ENCODE data around the gene UPK3A.
"Not testable (repeated sequence)": the region's sequence is repeated elsewhere in the genome, so short reads cannot be mapped to it uniquely, and the experiment has no call there.

The UPK3A gene

GRCh38 chr22:45294030-45294429 lies 9.3 kb downstream of the UPK3A start:
- Histone ChIP-seq H3K79me2 (ENCODE audit: low read length) (no peaks in the 10 kb centered on the region), H3K27ac (ENCODE audit: low read length) (no peak overlapping the region), H2AFZ (ENCODE audit: low read length) (no peak overlapping the region), H3K9ac (ENCODE audit: low read length) (no peak overlapping the region), H3K9me3 (replicated peaks; ENCODE audit: insufficient read depth, low read length) (no peaks in the 10 kb centered on the region), H4K20me1 (ENCODE audit: insufficient read depth, low read length) (no peaks in the 10 kb centered on the region), H3F3A (ENCODE audit: insufficient read depth, low read length) (no peaks in the 10 kb centered on the region), H3K9me2 (replicated peaks; ENCODE audit: insufficient read depth, low read length) (no peaks in the 10 kb centered on the region), H3K4me2 (ENCODE audit: low read depth, low read length) (no peak overlapping the region), H3K4me1 (ENCODE audit: low read length) (no peaks in the 10 kb centered on the region), H3K27me3 (replicated peaks; ENCODE audit: insufficient read depth, low read length) (peaks cover 4% of the 10 kb centered on the region), H3K36me3 (replicated peaks; ENCODE audit: insufficient read depth, low read length) (no peaks in the 10 kb centered on the region), H3K4me3 (ENCODE audit: low read length) (no peak overlapping the region)
- DNase-seq: no peak
- TF ChIP-seq EZH2phosphoT487 (IDR thresholded peaks at IDR 0.05; ENCODE audit: low read length): no peak
- TF ChIP-seq EZH2 (optimal IDR thresholded peaks at IDR 0.05; ENCODE audit: low read depth, low read length): no peak

GRCh38 chr22:45295004-45295403 lies 10.3 kb downstream of the UPK3A start:
- H3F3A ChIP-seq (ENCODE audit: insufficient read depth, low read length); H3K36me3 ChIP-seq (replicated peaks; ENCODE audit: insufficient read depth, low read length); H3K4me3 ChIP-seq (ENCODE audit: low read length); H3K27ac ChIP-seq (ENCODE audit: low read length); H3K4me2 ChIP-seq (ENCODE audit: low read depth, low read length); H3K9me2 ChIP-seq (replicated peaks; ENCODE audit: insufficient read depth, low read length); H3K79me2 ChIP-seq (ENCODE audit: low read length); H3K9me3 ChIP-seq (replicated peaks; ENCODE audit: insufficient read depth, low read length); H3K9ac ChIP-seq (ENCODE audit: low read length); H4K20me1 ChIP-seq (ENCODE audit: insufficient read depth, low read length); H2AFZ ChIP-seq (ENCODE audit: low read length); H3K4me1 ChIP-seq (ENCODE audit: low read length); H3K27me3 ChIP-seq (replicated peaks; ENCODE audit: insufficient read depth, low read length); DNase-seq: not testable (repeated sequence)

GRCh38 chr22:45295492-45295891 lies 10.7 kb downstream of the UPK3A start:
- no peaks in the 10 kb centered on the region for H3K9me2 ChIP-seq (replicated peaks; ENCODE audit: insufficient read depth, low read length)
- no peaks in the 10 kb centered on the region for H4K20me1 ChIP-seq (ENCODE audit: insufficient read depth, low read length)
- TF ChIP-seq, protein P1, sequence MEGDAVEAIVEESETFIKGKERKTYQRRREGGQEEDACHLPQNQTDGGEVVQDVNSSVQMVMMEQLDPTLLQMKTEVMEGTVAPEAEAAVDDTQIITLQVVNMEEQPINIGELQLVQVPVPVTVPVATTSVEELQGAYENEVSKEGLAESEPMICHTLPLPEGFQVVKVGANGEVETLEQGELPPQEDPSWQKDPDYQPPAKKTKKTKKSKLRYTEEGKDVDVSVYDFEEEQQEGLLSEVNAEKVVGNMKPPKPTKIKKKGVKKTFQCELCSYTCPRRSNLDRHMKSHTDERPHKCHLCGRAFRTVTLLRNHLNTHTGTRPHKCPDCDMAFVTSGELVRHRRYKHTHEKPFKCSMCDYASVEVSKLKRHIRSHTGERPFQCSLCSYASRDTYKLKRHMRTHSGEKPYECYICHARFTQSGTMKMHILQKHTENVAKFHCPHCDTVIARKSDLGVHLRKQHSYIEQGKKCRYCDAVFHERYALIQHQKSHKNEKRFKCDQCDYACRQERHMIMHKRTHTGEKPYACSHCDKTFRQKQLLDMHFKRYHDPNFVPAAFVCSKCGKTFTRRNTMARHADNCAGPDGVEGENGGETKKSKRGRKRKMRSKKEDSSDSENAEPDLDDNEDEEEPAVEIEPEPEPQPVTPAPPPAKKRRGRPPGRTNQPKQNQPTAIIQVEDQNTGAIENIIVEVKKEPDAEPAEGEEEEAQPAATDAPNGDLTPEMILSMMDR (IDR thresholded peaks at IDR 0.05; ENCODE audit: low read length): no peak
- no peak for TF ChIP-seq EZH2phosphoT487 (IDR thresholded peaks at IDR 0.05; ENCODE audit: low read length)
- no peak for TF ChIP-seq EZH2 (optimal IDR thresholded peaks at IDR 0.05; ENCODE audit: low read depth, low read length)
- H3K27me3 ChIP-seq (replicated peaks; ENCODE audit: insufficient read depth, low read length): peaks cover 4% of the 10 kb centered on the region
- no peak overlapping the region for H3K4me3 ChIP-seq (ENCODE audit: low read length)
- no peak for DNase-seq
- H3K36me3 ChIP-seq (replicated peaks; ENCODE audit: insufficient read depth, low read length): no peaks in the 10 kb centered on the region
- no peak overlapping the region for H3K9ac ChIP-seq (ENCODE audit: low read length)
- no peaks in the 10 kb centered on the region for H3K4me1 ChIP-seq (ENCODE audit: low read length)
- H3K27ac ChIP-seq (ENCODE audit: low read length): no peak overlapping the region
- no peak overlapping the region for H3K4me2 ChIP-seq (ENCODE audit: low read depth, low read length)
- H3K79me2 ChIP-seq (ENCODE audit: low read length): no peaks in the 10 kb centered on the region
- H2AFZ ChIP-seq (ENCODE audit: low read length): no peak overlapping the region
- H3K9me3 ChIP-seq (replicated peaks; ENCODE audit: insufficient read depth, low read length): no peaks in the 10 kb centered on the region
- no peaks in the 10 kb centered on the region for H3F3A ChIP-seq (ENCODE audit: insufficient read depth, low read length)

DNA sequence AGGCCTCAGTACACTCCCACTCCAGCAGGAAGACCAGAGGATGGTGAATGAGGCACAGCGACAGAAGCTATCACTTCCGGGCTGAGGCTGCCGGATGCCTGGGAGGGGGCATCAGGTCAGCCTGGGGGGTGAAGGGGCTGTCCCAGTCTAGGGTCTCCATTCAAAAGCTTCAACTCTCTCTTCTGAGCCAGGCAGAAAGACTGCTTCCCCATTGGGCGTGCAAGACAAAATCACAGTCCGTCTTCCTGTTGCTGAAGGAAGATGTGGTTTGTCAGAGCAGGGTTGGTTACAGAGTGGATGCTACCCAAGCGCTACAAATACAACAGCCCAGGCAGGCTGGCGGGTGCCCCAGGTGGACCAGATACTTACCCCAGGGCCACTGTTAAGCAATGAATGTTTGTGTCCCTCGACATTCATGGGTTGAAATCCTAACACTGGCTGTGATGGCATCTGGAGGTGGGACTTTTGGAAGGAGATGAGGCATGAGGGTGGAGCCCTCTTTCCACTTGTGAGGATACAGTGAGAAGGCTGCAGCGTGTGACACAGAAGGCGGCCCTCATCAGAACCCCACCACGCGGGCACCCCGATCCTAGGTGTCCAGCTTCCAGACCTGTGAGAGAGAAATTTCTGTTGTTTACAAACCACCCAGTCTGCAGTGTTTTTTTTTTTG lies 12.0 kb downstream of the UPK3A start:
- no peak overlapping the region for H3K9ac ChIP-seq (ENCODE audit: low read length)
- TF ChIP-seq EZH2 (optimal IDR thresholded peaks at IDR 0.05; ENCODE audit: low read depth, low read length) (no peak), EZH2phosphoT487 (IDR thresholded peaks at IDR 0.05; ENCODE audit: low read length) (no peak)
- TF ChIP-seq, protein P1 (IDR thresholded peaks at IDR 0.05; ENCODE audit: low read length): no peak
- H2AFZ ChIP-seq (ENCODE audit: low read length): no peak overlapping the region
- H4K20me1 ChIP-seq (ENCODE audit: insufficient read depth, low read length): no peaks in the 10 kb centered on the region
- H3K27me3 ChIP-seq (replicated peaks; ENCODE audit: insufficient read depth, low read length): peaks cover 4% of the 10 kb centered on the region
- no peaks in the 10 kb centered on the region for H3K79me2 ChIP-seq (ENCODE audit: low read length)
- no peak overlapping the region for H3K4me3 ChIP-seq (ENCODE audit: low read length)
- H3K9me3 ChIP-seq (replicated peaks; ENCODE audit: insufficient read depth, low read length): no peaks in the 10 kb centered on the region
- no peak for DNase-seq
- H3K27ac ChIP-seq (ENCODE audit: low read length): no peak overlapping the region
- no peaks in the 10 kb centered on the region for H3K4me1 ChIP-seq (ENCODE audit: low read length)
- no peaks in the 10 kb centered on the region for H3F3A ChIP-seq (ENCODE audit: insufficient read depth, low read length)
- H3K36me3 ChIP-seq (replicated peaks; ENCODE audit: insufficient read depth, low read length): no peaks in the 10 kb centered on the region
- H3K4me2 ChIP-seq (ENCODE audit: low read depth, low read length): no peak overlapping the region
- no peaks in the 10 kb centered on the region for H3K9me2 ChIP-seq (replicated peaks; ENCODE audit: insufficient read depth, low read length)

Measured in MM.1S (cell line).